Measurements from ENCODE around the gene PDE1C. TPM values are rescaled to one million over a fixed set of nuclear protein-coding genes. Genes with fewer than 3 reads are reported as not detected.

Gene PDE1C
- total and polyA plus RNA-seq, 2 experiments from 2014 or later, result 23.5 to 33.8 TPM

- H3K9me3 ChIP-seq (ENCODE audit: low read depth), result no peaks in the 10 kb centered on the region
- no peak overlapping the region for H3K4me3 ChIP-seq
- WGBS, 2 experiments (ENCODE audit: low coverage in 1 of 2, low lambda C conversion rate in 2 of 2, missing lambda C conversion rate in 2 of 2), result 25 to 32% methylated on average over 3 of the region's 3 CpGs
These were observed 256.0 kb downstream of the PDE1C start for GRCh38 chr7:31814187-31814586.

GRCh38 chr7:31811650-31812461 lies 258.4 kb downstream of the PDE1C start:
- 1 to 3% methylated on average over 3 of the region's 3 CpGs for WGBS, 2 experiments (ENCODE audit: low coverage in 1 of 2, low lambda C conversion rate in 2 of 2, missing lambda C conversion rate in 2 of 2)
- H3K27me3 ChIP-seq (replicated peaks; ENCODE audit: insufficient read depth), result no peaks in the 10 kb centered on the region

More at GRCh38 chr7:31814187-31814586, 256.0 kb downstream of the PDE1C start:
- no peaks in the 10 kb centered on the region for H3K27me3 ChIP-seq (replicated peaks; ENCODE audit: insufficient read depth)
- in situ Hi-C loops (cut with MboI), result no loop called here
- no peaks in the 10 kb centered on the region for H3K9me2 ChIP-seq (ENCODE audit: insufficient read depth)
- peak; percentile 38 for DNase-seq
- TF ChIP-seq EZH2phosphoT487 (IDR thresholded peaks at IDR 0.05; ENCODE audit: insufficient read depth, low read depth) (no peak), EZH2 (IDR thresholded peaks at IDR 0.05; ENCODE audit: insufficient read depth, poor library complexity, severe bottlenecking) (no peak)
- H3K36me3 ChIP-seq (ENCODE audit: low read depth), result peaks cover 4% of the 10 kb centered on the region; the same call in 1 of the 2 replicates
- no peaks in the 10 kb centered on the region for H3K79me2 ChIP-seq (ENCODE audit: insufficient read depth)
- H3K9ac ChIP-seq, result no peak overlapping the region
- no peak overlapping the region for H2AFZ ChIP-seq
- H3F3A ChIP-seq (ENCODE audit: insufficient read depth), result peaks cover 4% of the 10 kb centered on the region; the same call in 1 of the 2 replicates
- H3K4me2 ChIP-seq (ENCODE audit: unreplicated experiment), result no peak overlapping the region
- H4K20me1 ChIP-seq (ENCODE audit: insufficient read depth), result no peaks in the 10 kb centered on the region
- H3K4me1 ChIP-seq (ENCODE audit: insufficient read depth), result peaks cover 39% of the 10 kb centered on the region
- no peak overlapping the region for H3K27ac ChIP-seq

GRCh38 chr7:31805209-31805818 lies 264.9 kb downstream of the PDE1C start:
- no peaks in the 10 kb centered on the region for H3K9me3 ChIP-seq (ENCODE audit: low read depth)
- no peaks in the 10 kb centered on the region for H3F3A ChIP-seq (ENCODE audit: insufficient read depth)
- H3K4me1 ChIP-seq (ENCODE audit: insufficient read depth), result 0 out of 2 replicates have a peak, but pooled peaks cover under 1% of the 10 kb centered on the region
- peak overlapping the region; percentile 32 for H3K4me2 ChIP-seq (ENCODE audit: unreplicated experiment)
- no peak for TF ChIP-seq EZH2 (IDR thresholded peaks at IDR 0.05; ENCODE audit: insufficient read depth, poor library complexity, severe bottlenecking)
- H4K20me1 ChIP-seq (ENCODE audit: insufficient read depth), result no peaks in the 10 kb centered on the region
- in situ Hi-C loops (cut with MboI), result no loop called here
- WGBS, 2 experiments (ENCODE audit: low coverage in 1 of 2, low lambda C conversion rate in 2 of 2, missing lambda C conversion rate in 2 of 2), result 5 to 8% methylated on average over 2 of the region's 2 CpGs
- DNase-seq, result peak; percentile 8
- H3K9me2 ChIP-seq (ENCODE audit: insufficient read depth), result no peaks in the 10 kb centered on the region
- H3K27ac ChIP-seq, result peak overlapping the region; percentile 3; the same call in 1 of the 2 replicates
- H3K4me3 ChIP-seq, result peak overlapping the region; percentile 40
- peak overlapping the region; percentile 50 for H2AFZ ChIP-seq
- peak overlapping the region; percentile 17; the same call in 1 of the 2 replicates for H3K9ac ChIP-seq
- no peaks in the 10 kb centered on the region for H3K79me2 ChIP-seq (ENCODE audit: insufficient read depth)
- H3K27me3 ChIP-seq (replicated peaks; ENCODE audit: insufficient read depth), result no peaks in the 10 kb centered on the region
- no peaks in the 10 kb centered on the region for H3K36me3 ChIP-seq (ENCODE audit: low read depth)

More at GRCh38 chr7:31811650-31812461, 258.4 kb downstream of the PDE1C start:
- in situ Hi-C loops (cut with MboI), result no loop called here
- H3K9ac ChIP-seq, result peak overlapping the region; percentile 34; the same call in 1 of the 2 replicates
- H3K27ac ChIP-seq, result peak overlapping the region; percentile 56
- H4K20me1 ChIP-seq (ENCODE audit: insufficient read depth), result no peaks in the 10 kb centered on the region
- no peaks in the 10 kb centered on the region for H3K9me3 ChIP-seq (ENCODE audit: low read depth)
- H3K36me3 ChIP-seq (ENCODE audit: low read depth), result peaks cover 4% of the 10 kb centered on the region; the same call in 1 of the 2 replicates
- peak; percentile 89 for DNase-seq
- peaks cover 38% of the 10 kb centered on the region for H3K4me1 ChIP-seq (ENCODE audit: insufficient read depth)
- H3F3A ChIP-seq (ENCODE audit: insufficient read depth), result peaks cover 4% of the 10 kb centered on the region; the same call in 1 of the 2 replicates
- H3K4me2 ChIP-seq (ENCODE audit: unreplicated experiment), result peak overlapping the region; percentile 48
- peak overlapping the region; percentile 36; the same call in 1 of the 2 replicates for H2AFZ ChIP-seq
- no peaks in the 10 kb centered on the region for H3K79me2 ChIP-seq (ENCODE audit: insufficient read depth)
- no peaks in the 10 kb centered on the region for H3K9me2 ChIP-seq (ENCODE audit: insufficient read depth)
- H3K4me3 ChIP-seq, result no peak overlapping the region
- TF ChIP-seq EZH2 (IDR thresholded peaks at IDR 0.05; ENCODE audit: insufficient read depth, poor library complexity, severe bottlenecking) (no peak), EZH2phosphoT487 (IDR thresholded peaks at IDR 0.05; ENCODE audit: insufficient read depth, low read depth) (no peak)

GRCh38 chr7:31796375-31796774 lies 273.8 kb downstream of the PDE1C start:
- no peaks in the 10 kb centered on the region for H4K20me1 ChIP-seq (ENCODE audit: insufficient read depth)
- H3K27me3 ChIP-seq (replicated peaks; ENCODE audit: insufficient read depth), result no peaks in the 10 kb centered on the region
- H3K9me3 ChIP-seq (ENCODE audit: low read depth), result no peaks in the 10 kb centered on the region
- no peak overlapping the region for H3K9ac ChIP-seq
- no peak for TF ChIP-seq EZH2phosphoT487 (IDR thresholded peaks at IDR 0.05; ENCODE audit: insufficient read depth, low read depth)
- no peak for TF ChIP-seq EZH2 (IDR thresholded peaks at IDR 0.05; ENCODE audit: insufficient read depth, poor library complexity, severe bottlenecking)
- no peak overlapping the region for H3K27ac ChIP-seq
- H2AFZ ChIP-seq, result no peak overlapping the region
- H3K79me2 ChIP-seq (ENCODE audit: insufficient read depth), result no peaks in the 10 kb centered on the region
- DNase-seq, result peak; percentile 32
- H3F3A ChIP-seq (ENCODE audit: insufficient read depth), result no peaks in the 10 kb centered on the region
- 0 out of 2 replicates have a peak, but pooled peaks cover 4% of the 10 kb centered on the region for H3K9me2 ChIP-seq (ENCODE audit: insufficient read depth)
- no peak overlapping the region for H3K4me2 ChIP-seq (ENCODE audit: unreplicated experiment)
- H3K4me3 ChIP-seq, result no peak overlapping the region
- no peaks in the 10 kb centered on the region for H3K36me3 ChIP-seq (ENCODE audit: low read depth)
- peaks cover 7% of the 10 kb centered on the region; the same call in 1 of the 2 replicates for H3K4me1 ChIP-seq (ENCODE audit: insufficient read depth)
- WGBS, 2 experiments (ENCODE audit: low coverage in 1 of 2, low lambda C conversion rate in 2 of 2, missing lambda C conversion rate in 2 of 2), result 27 to 28% methylated on average over 5 of the region's 5 CpGs
- in situ Hi-C loops (cut with MboI), result no loop called here

Data from GM23248 (cell line).